Stomach (tissue), 4 donors: ENCODE measurements around the gene TC2N.

Experiments
- POLR2A ChIP-seq, 4 donors: fragments of 450-650 bp; IDR thresholded peaks; one replicate each; pipeline ENCODE4 v1.6.1; 2016; ENCODE audit warnings: antibody characterized with exemption in 4 of 4, control low read depth in 2 of 4, mild to moderate bottlenecking in 1 of 4, moderate library complexity in 1 of 4
- TF ChIP-seq, protein P1 (sequence below), 7 experiments: fragments of 450-650 bp in 4 of 7; fragments of 200-600 bp in 3 of 7; sonication (generic) in 3 of 7; IDR thresholded peaks; one replicate each; pipeline ENCODE4 v1.5.1; 2016 to 2019; ENCODE audit warnings: antibody characterized with exemption in 7 of 7, control low read depth in 2 of 7, mild to moderate bottlenecking in 1 of 7

GRCh38 chr14:91839749-91840148 is 27.6 kb downstream of the TC2N start:
- TF ChIP-seq, protein P1, sequence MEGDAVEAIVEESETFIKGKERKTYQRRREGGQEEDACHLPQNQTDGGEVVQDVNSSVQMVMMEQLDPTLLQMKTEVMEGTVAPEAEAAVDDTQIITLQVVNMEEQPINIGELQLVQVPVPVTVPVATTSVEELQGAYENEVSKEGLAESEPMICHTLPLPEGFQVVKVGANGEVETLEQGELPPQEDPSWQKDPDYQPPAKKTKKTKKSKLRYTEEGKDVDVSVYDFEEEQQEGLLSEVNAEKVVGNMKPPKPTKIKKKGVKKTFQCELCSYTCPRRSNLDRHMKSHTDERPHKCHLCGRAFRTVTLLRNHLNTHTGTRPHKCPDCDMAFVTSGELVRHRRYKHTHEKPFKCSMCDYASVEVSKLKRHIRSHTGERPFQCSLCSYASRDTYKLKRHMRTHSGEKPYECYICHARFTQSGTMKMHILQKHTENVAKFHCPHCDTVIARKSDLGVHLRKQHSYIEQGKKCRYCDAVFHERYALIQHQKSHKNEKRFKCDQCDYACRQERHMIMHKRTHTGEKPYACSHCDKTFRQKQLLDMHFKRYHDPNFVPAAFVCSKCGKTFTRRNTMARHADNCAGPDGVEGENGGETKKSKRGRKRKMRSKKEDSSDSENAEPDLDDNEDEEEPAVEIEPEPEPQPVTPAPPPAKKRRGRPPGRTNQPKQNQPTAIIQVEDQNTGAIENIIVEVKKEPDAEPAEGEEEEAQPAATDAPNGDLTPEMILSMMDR (IDR thresholded peaks at IDR 0.05), result no peak
- no peak for TF ChIP-seq POLR2A (IDR thresholded peaks at IDR 0.05)
